HG03378 (cell line): Measurements from ENCODE around the gene GABRA1.

Source experiments
- ATAC-seq: cut with Tn5 transposase; IDR thresholded peaks from one replicate; pipeline ENCODE4 v1.9.1; 2021; ENCODE audit warnings: mild to moderate bottlenecking, moderate library complexity; ENCODE audit not compliant: unreplicated experiment

The GABRA1 gene

GRCh38 chr5:161847941-161848391 lies at the start of gene GABRA1:
Gene GABRA1 (plus strand): TSS chr5:161848120. CDS start chr5:161850811, 2,691 bp downstream.
- ATAC-seq: no peak

- no peak for ATAC-seq
Observed at GRCh38 chr5:161799316-161799715, 48.6 kb upstream of the GABRA1 start.

- no peak for ATAC-seq
Observed at GRCh38 chr5:161804263-161804662, 43.7 kb upstream of the GABRA1 start.

GRCh38 chr5:161846746-161847145 lies 1.2 kb upstream of the GABRA1 start:
- ATAC-seq: no peak

- ATAC-seq: no peak
Observed at GRCh38 chr5:161847447-161847846, 473 bp upstream of the GABRA1 start.

- ATAC-seq: no peak
Observed at GRCh38 chr5:161850491-161850890, 2.6 kb downstream of the GABRA1 start.

GRCh38 chr5:161851691-161852299 lies 3.9 kb downstream of the GABRA1 start:
- no peak for ATAC-seq

- no peak for ATAC-seq
Observed at GRCh38 chr5:161857358-161857757, 9.4 kb downstream of the GABRA1 start.

- ATAC-seq: no peak
Observed at GRCh38 chr5:161863259-161863658, 15.3 kb downstream of the GABRA1 start.

- ATAC-seq: no peak
Observed at GRCh38 chr5:161863811-161864210, 15.9 kb downstream of the GABRA1 start.

- ATAC-seq: no peak
Observed at GRCh38 chr5:161865510-161865909, 17.6 kb downstream of the GABRA1 start.

- ATAC-seq: no peak
Observed at GRCh38 chr5:161889971-161890370, 42.1 kb downstream of the GABRA1 start.

- ATAC-seq: no peak
Observed at GRCh38 chr5:161895514-161895913, 47.6 kb downstream of the GABRA1 start.

- no peak for ATAC-seq
Observed at GRCh38 chr5:161897033-161897432, 49.1 kb downstream of the GABRA1 start.

GRCh38 chr5:161899590-161899989 lies 51.7 kb downstream of the GABRA1 start:
- ATAC-seq: no peak

- ATAC-seq: no peak
Observed at GRCh38 chr5:161900981-161901380, 53.1 kb downstream of the GABRA1 start.

GRCh38 chr5:161921781-161922180 lies 73.9 kb downstream of the GABRA1 start:
- ATAC-seq: no peak

- no peak for ATAC-seq
Observed at GRCh38 chr5:161924270-161924669, 76.3 kb downstream of the GABRA1 start.

GRCh38 chr5:161925960-161926359 lies 78.0 kb downstream of the GABRA1 start:
- ATAC-seq: no peak

- no peak for ATAC-seq
Observed at GRCh38 chr5:161934486-161934885, 86.6 kb downstream of the GABRA1 start.

GRCh38 chr5:161944974-161945373 lies 97.1 kb downstream of the GABRA1 start:
- no peak for ATAC-seq

GRCh38 chr5:161946911-161947310 lies 99.0 kb downstream of the GABRA1 start:
- ATAC-seq: no peak
